ENCODE results near the gene LRP8.

LRP8 gene

DNA sequence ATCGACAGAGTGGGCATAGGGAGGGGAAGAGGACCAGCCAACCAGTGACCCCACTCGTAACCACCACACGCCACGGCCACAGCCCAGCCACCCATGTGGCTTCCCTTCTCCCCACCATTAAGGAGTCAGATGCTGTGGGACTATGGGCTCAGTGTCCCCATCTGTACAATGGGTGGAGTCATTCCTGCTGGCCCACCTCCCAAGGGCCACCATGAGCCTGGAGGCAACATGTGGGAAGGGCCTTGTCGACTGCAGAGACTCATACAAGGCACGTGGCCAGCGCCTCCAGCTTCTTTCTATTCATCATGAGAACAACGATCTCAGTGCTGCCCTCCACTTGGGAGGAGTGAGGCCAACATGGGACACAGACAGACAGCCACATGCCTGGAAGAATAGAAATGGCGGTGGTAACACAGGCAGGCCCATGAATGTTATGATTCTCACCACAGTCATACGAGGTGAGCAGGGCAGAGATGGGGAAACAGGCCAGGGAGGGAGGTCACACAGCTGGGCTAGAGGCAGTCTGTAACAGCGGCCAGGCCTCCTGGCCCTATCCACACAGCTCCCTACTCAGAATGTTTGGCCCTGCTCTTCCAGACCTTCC lies 16.1 kb downstream of the LRP8 start:
- H3K4me3 ChIP-seq (ENCODE audit: low read depth, low read length) = no peak overlapping the region
- peaks cover 18% of the 10 kb centered on the region; the same call in 1 of the 2 replicates for H3K4me1 ChIP-seq (ENCODE audit: control insufficient read depth, insufficient read depth, low read length)
- H3K9ac ChIP-seq (ENCODE audit: low read length) = no peak overlapping the region
- peaks cover 91% of the 10 kb centered on the region for H3K36me3 ChIP-seq (ENCODE audit: control insufficient read depth, insufficient read depth, low read length)
- no peaks in the 10 kb centered on the region for H3K9me3 ChIP-seq (ENCODE audit: control insufficient read depth, insufficient read depth, low read depth, low read length)
- H3K27me3 ChIP-seq (ENCODE audit: control insufficient read depth, insufficient read depth, low read length) = no peaks in the 10 kb centered on the region
- H3K27ac ChIP-seq (ENCODE audit: low read depth, low read length) = no peak overlapping the region

DNA sequence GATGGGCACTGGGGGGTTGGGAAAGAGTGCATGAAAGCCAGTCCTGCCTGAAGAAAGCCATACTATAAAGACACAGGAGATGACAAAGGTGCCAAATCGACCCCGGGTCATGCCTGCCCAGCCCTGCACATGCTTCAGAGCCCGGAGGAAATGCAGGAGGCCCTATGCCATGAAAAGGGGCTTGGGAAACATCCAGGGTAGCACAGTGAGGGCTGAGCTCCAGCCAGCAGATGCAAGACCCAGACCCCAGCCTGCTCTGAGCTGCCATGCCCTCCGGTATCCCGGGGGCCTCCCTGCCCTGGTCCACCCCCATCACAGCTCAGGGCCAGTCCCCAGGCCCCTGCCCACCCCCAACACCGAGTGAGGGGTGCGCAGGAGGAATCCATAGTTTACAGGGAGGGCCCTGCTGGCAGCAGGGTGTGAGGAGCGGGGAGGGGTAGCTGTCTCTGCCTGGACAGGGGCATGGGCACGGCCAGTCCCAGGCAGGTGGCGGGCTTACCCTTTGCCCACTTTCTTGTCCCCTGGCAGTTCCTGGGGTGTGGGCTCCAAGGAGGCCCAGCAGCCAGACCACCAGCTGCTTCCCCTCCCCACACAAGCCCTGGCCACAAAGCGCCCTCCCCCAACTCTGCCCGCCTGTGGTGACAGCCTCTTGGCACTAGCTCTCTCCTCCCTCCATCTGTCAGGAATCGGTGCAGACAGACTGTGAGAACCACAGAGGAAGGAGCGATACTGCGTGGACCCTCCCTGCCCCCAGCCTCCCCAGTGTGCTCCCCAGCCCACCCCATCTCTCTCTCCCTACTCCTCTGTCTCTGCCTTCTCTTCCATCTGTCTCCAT lies 16.8 kb downstream of the LRP8 start:
- no peak overlapping the region for H3K27ac ChIP-seq (ENCODE audit: low read depth, low read length)
- H3K9me3 ChIP-seq (ENCODE audit: control insufficient read depth, insufficient read depth, low read depth, low read length) = no peaks in the 10 kb centered on the region
- peaks cover 14% of the 10 kb centered on the region for H3K4me1 ChIP-seq (ENCODE audit: control insufficient read depth, insufficient read depth, low read length)
- H3K4me3 ChIP-seq (ENCODE audit: low read depth, low read length) = no peak overlapping the region
- H3K27me3 ChIP-seq (ENCODE audit: control insufficient read depth, insufficient read depth, low read length) = no peaks in the 10 kb centered on the region
- no peak overlapping the region for H3K9ac ChIP-seq (ENCODE audit: low read length)
- H3K36me3 ChIP-seq (ENCODE audit: control insufficient read depth, insufficient read depth, low read length) = peaks cover 91% of the 10 kb centered on the region

DNA sequence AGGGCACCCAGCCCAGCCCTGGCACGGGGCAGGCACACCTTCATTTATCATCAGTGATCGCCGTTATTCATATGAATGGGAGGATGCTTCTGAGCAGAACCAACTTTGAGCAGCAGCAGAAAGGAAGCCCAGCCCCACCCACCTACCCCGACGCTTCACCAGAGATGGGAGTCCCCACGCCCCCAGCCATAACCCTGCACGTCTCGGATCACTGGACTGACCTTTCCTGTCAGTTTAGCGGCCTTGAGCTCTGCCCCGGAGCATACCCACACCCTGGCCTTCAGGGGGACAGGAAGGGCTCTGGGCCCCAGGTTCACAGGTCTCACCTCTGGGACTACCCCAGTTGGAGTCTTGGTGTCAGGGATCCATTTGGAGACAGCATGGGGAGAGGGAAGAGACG lies 18.1 kb downstream of the LRP8 start:
- H3K9me3 ChIP-seq (ENCODE audit: control insufficient read depth, insufficient read depth, low read depth, low read length) = no peaks in the 10 kb centered on the region
- H3K27me3 ChIP-seq (ENCODE audit: control insufficient read depth, insufficient read depth, low read length) = no peaks in the 10 kb centered on the region
- no peak overlapping the region for H3K27ac ChIP-seq (ENCODE audit: low read depth, low read length)
- H3K4me3 ChIP-seq (ENCODE audit: low read depth, low read length) = no peak overlapping the region
- H3K36me3 ChIP-seq (ENCODE audit: control insufficient read depth, insufficient read depth, low read length) = peaks cover 91% of the 10 kb centered on the region
- H3K9ac ChIP-seq (ENCODE audit: low read length) = no peak overlapping the region
- peaks cover 15% of the 10 kb centered on the region for H3K4me1 ChIP-seq (ENCODE audit: control insufficient read depth, insufficient read depth, low read length)

DNA sequence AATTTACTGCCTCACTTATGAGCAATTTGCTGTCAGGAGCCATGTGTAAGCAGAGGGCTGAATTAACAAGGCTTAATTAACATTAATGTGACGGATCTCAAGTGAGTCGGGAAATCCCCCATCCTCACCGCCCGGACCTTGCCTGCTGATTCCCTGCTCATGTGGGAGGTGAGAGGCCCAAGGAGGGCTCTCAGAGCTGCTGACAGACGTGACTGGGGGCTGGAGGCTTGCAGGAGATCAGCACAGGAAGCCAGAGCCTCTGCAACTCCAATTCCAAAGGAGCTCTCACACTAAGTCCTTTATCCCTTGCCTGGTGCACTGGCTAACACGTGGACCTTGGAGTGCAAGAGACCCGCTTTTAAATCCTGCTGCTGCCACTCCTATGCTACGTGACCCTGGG lies 19.4 kb downstream of the LRP8 start:
- no peak overlapping the region for H3K27ac ChIP-seq (ENCODE audit: low read depth, low read length)
- no peaks in the 10 kb centered on the region for H3K9me3 ChIP-seq (ENCODE audit: control insufficient read depth, insufficient read depth, low read depth, low read length)
- H3K9ac ChIP-seq (ENCODE audit: low read length) = no peak overlapping the region
- peaks cover 80% of the 10 kb centered on the region for H3K36me3 ChIP-seq (ENCODE audit: control insufficient read depth, insufficient read depth, low read length)
- H3K4me1 ChIP-seq (ENCODE audit: control insufficient read depth, insufficient read depth, low read length) = peaks cover 26% of the 10 kb centered on the region
- H3K4me3 ChIP-seq (ENCODE audit: low read depth, low read length) = no peak overlapping the region
- H3K27me3 ChIP-seq (ENCODE audit: control insufficient read depth, insufficient read depth, low read length) = no peaks in the 10 kb centered on the region

DNA sequence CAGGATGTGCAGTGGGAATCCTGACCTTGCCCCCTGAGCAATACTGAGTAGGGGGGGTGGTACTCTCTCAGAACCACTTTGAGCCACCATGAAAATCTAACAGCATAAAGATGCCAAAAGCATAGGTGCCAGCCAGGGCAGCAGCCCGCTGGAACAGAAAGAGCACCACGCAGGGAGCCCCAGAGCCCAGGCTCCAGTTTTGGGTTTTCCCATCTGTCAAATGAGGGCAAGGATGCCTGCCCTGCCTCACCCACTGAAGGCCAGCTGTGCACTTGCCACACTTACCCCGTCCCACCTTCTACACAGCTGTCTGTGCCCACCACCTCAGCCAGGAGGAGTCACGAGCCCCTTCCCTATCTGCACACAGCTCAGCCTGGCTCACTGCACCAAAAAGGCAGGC lies 20.8 kb downstream of the LRP8 start:
- H3K27ac ChIP-seq (ENCODE audit: low read depth, low read length) = no peak overlapping the region
- H3K4me1 ChIP-seq (ENCODE audit: control insufficient read depth, insufficient read depth, low read length) = peaks cover 27% of the 10 kb centered on the region
- no peak overlapping the region for H3K9ac ChIP-seq (ENCODE audit: low read length)
- H3K9me3 ChIP-seq (ENCODE audit: control insufficient read depth, insufficient read depth, low read depth, low read length) = no peaks in the 10 kb centered on the region
- H3K27me3 ChIP-seq (ENCODE audit: control insufficient read depth, insufficient read depth, low read length) = no peaks in the 10 kb centered on the region
- H3K36me3 ChIP-seq (ENCODE audit: control insufficient read depth, insufficient read depth, low read length) = peaks cover 75% of the 10 kb centered on the region
- H3K4me3 ChIP-seq (ENCODE audit: low read depth, low read length) = no peak overlapping the region

GRCh38 chr1:53306168-53306567 lies 21.7 kb downstream of the LRP8 start:
- Histone ChIP-seq H3K4me1 (ENCODE audit: control insufficient read depth, insufficient read depth, low read length) (peaks cover 27% of the 10 kb centered on the region), H3K9me3 (ENCODE audit: control insufficient read depth, insufficient read depth, low read depth, low read length) (no peaks in the 10 kb centered on the region), H3K27ac (ENCODE audit: low read depth, low read length) (no peak overlapping the region), H3K9ac (ENCODE audit: low read length) (no peak overlapping the region), H3K27me3 (ENCODE audit: control insufficient read depth, insufficient read depth, low read length) (no peaks in the 10 kb centered on the region), H3K36me3 (ENCODE audit: control insufficient read depth, insufficient read depth, low read length) (peaks cover 71% of the 10 kb centered on the region), H3K4me3 (ENCODE audit: low read depth, low read length) (no peak overlapping the region)

- H3K27ac ChIP-seq (ENCODE audit: low read depth, low read length) = no peak overlapping the region
- no peak overlapping the region for H3K4me3 ChIP-seq (ENCODE audit: low read depth, low read length)
- H3K9me3 ChIP-seq (ENCODE audit: control insufficient read depth, insufficient read depth, low read depth, low read length) = no peaks in the 10 kb centered on the region
- peaks cover 70% of the 10 kb centered on the region for H3K36me3 ChIP-seq (ENCODE audit: control insufficient read depth, insufficient read depth, low read length)
- no peak overlapping the region for H3K9ac ChIP-seq (ENCODE audit: low read length)
- H3K4me1 ChIP-seq (ENCODE audit: control insufficient read depth, insufficient read depth, low read length) = peaks cover 27% of the 10 kb centered on the region
- no peaks in the 10 kb centered on the region for H3K27me3 ChIP-seq (ENCODE audit: control insufficient read depth, insufficient read depth, low read length)
Measured at GRCh38 chr1:53305650-53306049, 22.2 kb downstream of the LRP8 start.

GRCh38 chr1:53304527-53304926 lies 23.3 kb downstream of the LRP8 start:
- Histone ChIP-seq H3K9me3 (ENCODE audit: control insufficient read depth, insufficient read depth, low read depth, low read length) (no peaks in the 10 kb centered on the region), H3K4me1 (ENCODE audit: control insufficient read depth, insufficient read depth, low read length) (peaks cover 28% of the 10 kb centered on the region), H3K4me3 (ENCODE audit: low read depth, low read length) (no peak overlapping the region), H3K27ac (ENCODE audit: low read depth, low read length) (no peak overlapping the region), H3K36me3 (ENCODE audit: control insufficient read depth, insufficient read depth, low read length) (peaks cover 60% of the 10 kb centered on the region), H3K27me3 (ENCODE audit: control insufficient read depth, insufficient read depth, low read length) (no peaks in the 10 kb centered on the region), H3K9ac (ENCODE audit: low read length) (no peak overlapping the region)

DNA sequence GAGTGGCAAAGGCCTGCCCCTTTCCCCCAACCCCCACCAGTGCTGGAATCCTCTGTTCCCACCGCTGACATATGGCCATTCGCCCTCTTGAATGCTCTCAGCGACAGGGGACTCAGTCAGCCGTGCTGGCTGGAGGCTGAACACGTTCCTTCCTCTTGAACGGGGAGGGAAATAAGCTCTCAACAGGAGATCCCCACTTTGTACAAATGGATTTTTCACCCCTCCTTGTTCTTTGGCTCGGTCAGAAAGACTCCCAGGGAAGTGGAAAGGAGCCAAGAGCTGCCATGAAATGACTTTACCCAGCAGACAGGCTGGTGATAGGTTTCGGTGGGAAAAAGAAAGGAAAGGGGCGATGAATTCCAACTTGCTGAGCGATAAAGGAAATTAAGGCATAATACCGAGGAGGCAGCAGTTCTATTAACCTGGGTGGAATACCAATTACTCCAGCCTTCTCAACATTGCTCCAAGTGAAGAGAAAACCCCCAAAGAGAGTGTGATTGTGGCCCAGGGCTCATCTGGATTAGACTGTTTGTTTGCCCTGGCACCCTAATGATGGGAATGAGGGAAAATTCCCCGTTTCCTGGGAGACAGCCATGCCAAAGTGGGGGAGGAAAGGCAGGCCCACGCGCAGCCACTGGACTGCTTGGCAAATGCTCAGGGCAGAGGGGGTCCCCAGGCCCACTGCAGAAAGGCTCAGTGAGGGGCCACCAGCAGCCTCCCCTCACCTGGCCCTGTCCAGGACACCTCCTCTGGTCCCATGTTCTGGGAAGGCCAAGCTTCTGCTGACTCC lies 23.9 kb downstream of the LRP8 start:
- Histone ChIP-seq H3K36me3 (ENCODE audit: control insufficient read depth, insufficient read depth, low read length) (peaks cover 60% of the 10 kb centered on the region), H3K27ac (ENCODE audit: low read depth, low read length) (no peak overlapping the region), H3K4me3 (ENCODE audit: low read depth, low read length) (no peak overlapping the region), H3K9ac (ENCODE audit: low read length) (no peak overlapping the region), H3K4me1 (ENCODE audit: control insufficient read depth, insufficient read depth, low read length) (peaks cover 34% of the 10 kb centered on the region), H3K27me3 (ENCODE audit: control insufficient read depth, insufficient read depth, low read length) (no peaks in the 10 kb centered on the region), H3K9me3 (ENCODE audit: control insufficient read depth, insufficient read depth, low read depth, low read length) (no peaks in the 10 kb centered on the region)

DNA sequence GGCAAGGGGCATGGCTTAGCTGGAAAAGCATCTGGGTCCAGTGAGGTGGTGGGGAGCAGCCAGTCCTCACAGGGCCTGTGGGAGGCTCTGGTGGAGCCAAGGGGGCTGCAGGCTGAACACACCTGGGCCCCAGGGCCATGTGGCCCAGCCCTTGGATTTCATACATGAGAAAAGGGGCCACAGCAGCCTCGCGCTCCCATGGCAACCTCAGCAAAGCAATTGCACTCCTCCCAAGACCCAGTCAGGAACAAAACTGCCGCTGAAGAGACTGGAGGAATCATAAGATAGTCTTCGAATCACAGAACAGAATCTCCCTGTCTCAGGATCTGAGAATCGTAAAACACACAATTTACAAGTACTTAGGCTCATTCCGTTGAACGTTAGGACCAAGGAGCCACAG lies 24.6 kb downstream of the LRP8 start:
- no peak overlapping the region for H3K4me3 ChIP-seq (ENCODE audit: low read depth, low read length)
- peaks cover 39% of the 10 kb centered on the region for H3K4me1 ChIP-seq (ENCODE audit: control insufficient read depth, insufficient read depth, low read length)
- no peak overlapping the region for H3K27ac ChIP-seq (ENCODE audit: low read depth, low read length)
- no peaks in the 10 kb centered on the region for H3K27me3 ChIP-seq (ENCODE audit: control insufficient read depth, insufficient read depth, low read length)
- H3K36me3 ChIP-seq (ENCODE audit: control insufficient read depth, insufficient read depth, low read length) = peaks cover 55% of the 10 kb centered on the region
- H3K9me3 ChIP-seq (ENCODE audit: control insufficient read depth, insufficient read depth, low read depth, low read length) = no peaks in the 10 kb centered on the region
- H3K9ac ChIP-seq (ENCODE audit: low read length) = no peak overlapping the region

DNA sequence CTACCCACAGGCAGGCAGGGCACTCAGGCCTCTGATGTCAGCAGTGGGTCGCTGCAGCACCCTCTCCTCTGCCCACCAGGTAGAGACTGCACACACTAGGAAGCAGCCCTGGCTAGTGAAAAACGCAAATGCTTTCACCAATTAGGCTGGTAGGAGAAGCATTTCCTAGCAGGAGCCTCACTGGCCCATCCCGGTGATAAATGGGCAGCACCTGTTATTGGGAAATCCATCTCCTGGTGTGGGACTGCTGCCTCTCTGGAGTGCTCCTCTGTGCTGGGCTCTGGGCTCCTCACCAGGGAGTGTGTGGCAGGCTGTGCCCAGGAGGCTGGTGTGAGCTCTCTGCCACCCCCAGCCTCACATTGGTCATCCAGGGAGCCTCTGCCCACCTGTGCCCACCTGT lies 28.6 kb downstream of the LRP8 start:
- H3K27me3 ChIP-seq (ENCODE audit: control insufficient read depth, insufficient read depth, low read length) = no peaks in the 10 kb centered on the region
- no peak overlapping the region for H3K9ac ChIP-seq (ENCODE audit: low read length)

More for the DNA sequence above, 28.6 kb downstream of the LRP8 start:
- Histone ChIP-seq H3K9me3 (ENCODE audit: control insufficient read depth, insufficient read depth, low read depth, low read length) (no peaks in the 10 kb centered on the region), H3K27ac (ENCODE audit: low read depth, low read length) (no peak overlapping the region), H3K36me3 (ENCODE audit: control insufficient read depth, insufficient read depth, low read length) (peaks cover 22% of the 10 kb centered on the region; the same call in 1 of the 2 replicates), H3K4me3 (ENCODE audit: low read depth, low read length) (no peak overlapping the region), H3K4me1 (ENCODE audit: control insufficient read depth, insufficient read depth, low read length) (peaks cover 46% of the 10 kb centered on the region; the same call in 1 of the 2 replicates)
